GM18502 (cell line): ENCODE data around the gene TECPR2.
"Not testable (repeated sequence)": the region's sequence is repeated elsewhere in the genome, so short reads cannot be mapped to it uniquely, and the experiment has no call there.

Experiments
- ATAC-seq: cut with Tn5 transposase; IDR thresholded peaks from one replicate; pipeline ENCODE4 v1.9.1; 2021; ENCODE audit warnings: mild to moderate bottlenecking; ENCODE audit not compliant: unreplicated experiment, poor library complexity

TECPR2 gene

GRCh38 chr14:102513899-102514772, 151.4 kb downstream of the TECPR2 start:
- no peak for ATAC-seq

GRCh38 chr14:102514987-102515733, 152.4 kb downstream of the TECPR2 start:
- ATAC-seq: no peak

GRCh38 chr14:102516531-102517391, 154.0 kb downstream of the TECPR2 start:
- peak; percentile 74 for ATAC-seq

GRCh38 chr14:102517392-102518062, 154.8 kb downstream of the TECPR2 start:
- peak; percentile 33 for ATAC-seq

- ATAC-seq: no peak
These were observed 155.4 kb downstream of the TECPR2 start for GRCh38 chr14:102518063-102518648.

- ATAC-seq: not testable (repeated sequence)
These were observed 157.0 kb downstream of the TECPR2 start for GRCh38 chr14:102519709-102520108.

- ATAC-seq: no peak
These were observed 160.4 kb downstream of the TECPR2 start for GRCh38 chr14:102523200-102523568.

- peak; percentile 1 for ATAC-seq
These were observed 161.1 kb downstream of the TECPR2 start for GRCh38 chr14:102523569-102524450.

- ATAC-seq: peak; percentile 97
These were observed 161.9 kb downstream of the TECPR2 start for GRCh38 chr14:102524451-102525218.

- peak; percentile 17 for ATAC-seq
These were observed 162.6 kb downstream of the TECPR2 start for GRCh38 chr14:102525219-102525928.

- ATAC-seq: no peak
These were observed 163.3 kb downstream of the TECPR2 start for GRCh38 chr14:102525929-102526497.

GRCh38 chr14:102528431-102529170, 165.9 kb downstream of the TECPR2 start:
- no peak for ATAC-seq

GRCh38 chr14:102530828-102531478, 168.2 kb downstream of the TECPR2 start:
- ATAC-seq: no peak

- no peak for ATAC-seq
These were observed 169.5 kb downstream of the TECPR2 start for GRCh38 chr14:102532204-102532658.

- ATAC-seq: no peak
These were observed 175.3 kb downstream of the TECPR2 start for GRCh38 chr14:102537981-102538601.
